Stimulated activated CD8-positive, alpha-beta memory T cell treated with anti-CD3 and anti-CD28 coated beads, Interleukin-4, amount 100 ng/mL, for 24 hours (primary cell): ENCODE measurements around the gene ODAPH.
"Not testable (repeated sequence)": the region's sequence is repeated elsewhere in the genome, so short reads cannot be mapped to it uniquely, and the experiment has no call there.

ENCODE experiments used
- DNase-seq: peaks from one replicate; pipeline ENCODE4 v3.0.0-alpha.2; 2020; ENCODE audit warnings: low read depth

Gene ODAPH, protein sequence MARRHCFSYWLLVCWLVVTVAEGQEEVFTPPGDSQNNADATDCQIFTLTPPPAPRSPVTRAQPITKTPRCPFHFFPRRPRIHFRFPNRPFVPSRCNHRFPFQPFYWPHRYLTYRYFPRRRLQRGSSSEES

DNA sequence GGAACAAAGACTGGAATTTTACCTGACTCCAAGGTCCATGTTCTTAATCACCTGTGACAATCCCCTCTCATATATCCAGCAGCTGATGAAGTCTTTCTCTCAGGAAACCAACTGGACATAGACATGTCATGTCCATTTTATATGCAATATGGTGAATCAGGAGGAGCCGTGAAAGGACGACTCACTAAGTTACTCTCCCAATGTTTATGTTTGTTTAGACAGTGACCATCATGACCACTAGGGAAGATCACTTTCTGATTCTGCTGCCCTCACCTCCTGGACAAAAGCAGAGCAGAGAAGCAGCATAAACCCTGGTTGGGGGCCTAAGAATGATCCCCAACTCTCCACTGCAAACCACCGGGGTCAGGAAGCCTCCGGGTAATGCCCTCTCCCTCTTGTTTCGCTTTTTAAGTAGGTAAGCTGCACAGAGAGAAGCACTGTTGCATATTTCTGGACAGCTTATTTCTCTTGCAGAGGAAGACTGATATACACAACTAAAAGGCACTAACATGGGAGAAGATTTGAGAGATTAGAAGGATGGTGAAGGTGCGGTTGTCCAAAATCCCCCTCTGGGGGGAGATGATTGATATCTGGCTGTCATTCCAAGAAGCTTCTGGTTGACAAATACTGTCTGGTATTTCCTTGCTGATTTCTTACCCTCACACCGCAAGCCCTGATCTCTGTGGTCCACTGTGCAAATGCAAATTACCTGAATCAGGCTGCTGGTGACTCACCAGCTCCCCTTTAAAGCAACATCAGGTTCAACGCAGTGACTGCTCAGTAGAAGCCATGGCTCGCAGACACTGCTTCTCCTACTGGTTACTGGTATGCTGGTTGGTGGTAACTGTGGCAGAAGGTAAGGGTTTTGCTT is at the start of gene ODAPH:
Gene ODAPH, plus strand, starts transcription at position 773 of the 871 bp plus-strand sequence. Its CDS starts 17 bp downstream, at position 790.
- peak; percentile 2 for DNase-seq

DNA sequence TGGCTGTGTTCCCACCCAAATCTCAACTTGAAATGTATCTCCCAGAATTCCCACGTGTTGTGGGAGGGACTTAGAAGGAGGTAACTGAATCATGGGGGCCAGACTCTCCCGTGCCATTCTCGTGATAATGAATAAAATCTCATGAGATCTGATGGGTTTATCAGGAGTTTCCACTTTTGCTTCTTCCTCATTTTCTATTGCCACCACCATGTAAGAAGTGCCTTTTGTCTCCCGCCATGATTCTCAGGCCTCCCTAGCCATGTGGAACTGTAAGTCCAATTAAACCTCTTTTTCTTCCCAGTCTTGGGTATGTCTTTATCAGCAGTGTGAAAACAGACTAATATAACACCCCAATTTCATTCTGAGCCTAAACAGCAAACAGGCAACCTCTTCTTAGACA is 46.3 kb upstream of the ODAPH start:
- DNase-seq: not testable (repeated sequence)

DNA sequence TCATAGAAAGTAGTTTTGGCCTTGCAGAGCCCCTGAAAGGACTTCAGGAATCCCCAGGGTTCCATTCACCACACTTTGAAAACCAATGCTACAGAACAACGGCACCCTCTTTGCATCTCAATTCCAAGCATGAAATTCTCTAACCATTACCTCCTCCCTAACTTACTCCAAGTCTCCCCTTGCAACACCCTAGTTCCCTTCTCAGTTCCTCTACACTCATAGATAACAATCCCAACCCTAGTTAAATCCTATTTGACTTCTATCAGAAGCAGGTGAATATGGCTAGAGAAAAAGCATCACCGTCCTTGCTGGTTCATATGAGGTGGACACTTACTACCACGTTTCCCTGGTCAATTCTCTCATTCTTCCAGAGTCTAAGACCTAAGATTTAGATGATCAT is 44.0 kb upstream of the ODAPH start:
- DNase-seq: no peak

DNA sequence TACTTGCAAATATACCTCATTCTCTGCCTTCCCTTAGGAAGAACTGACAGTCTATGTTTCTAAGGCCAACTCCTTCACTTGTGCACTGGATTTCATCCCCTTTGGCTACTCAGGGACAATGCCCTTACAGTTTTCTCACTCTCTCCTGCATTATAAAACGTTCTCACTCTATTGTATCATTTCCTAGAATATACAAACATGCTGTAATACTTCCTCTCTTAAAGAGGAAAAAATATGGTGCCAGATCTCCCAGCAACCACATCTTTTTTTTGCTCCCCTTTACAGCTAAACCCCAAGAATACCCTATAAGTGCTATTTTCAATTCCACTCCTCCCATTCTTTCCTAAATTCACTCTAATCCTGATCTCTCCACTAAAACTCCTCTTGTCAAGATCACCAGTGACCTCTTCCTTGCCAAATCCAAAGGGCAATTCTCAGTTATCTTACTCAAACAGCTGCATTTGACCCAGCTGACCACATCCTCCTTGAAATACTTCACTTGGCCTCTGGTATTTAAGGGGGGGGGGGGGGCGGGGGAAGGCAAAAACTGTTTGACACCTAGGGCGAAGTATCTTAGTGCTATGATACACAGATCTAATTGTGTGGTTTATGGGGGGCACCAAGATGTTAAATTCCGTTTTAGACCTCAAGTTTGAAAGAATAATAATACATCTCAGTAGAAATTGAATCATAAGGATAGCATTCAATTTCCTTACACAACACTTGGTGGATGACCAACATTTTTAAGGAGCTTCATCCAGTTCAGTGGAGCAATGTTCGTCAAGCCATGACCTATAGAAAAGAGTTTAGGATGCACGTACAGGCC is 43.3 kb upstream of the ODAPH start:
- no peak for DNase-seq

DNA sequence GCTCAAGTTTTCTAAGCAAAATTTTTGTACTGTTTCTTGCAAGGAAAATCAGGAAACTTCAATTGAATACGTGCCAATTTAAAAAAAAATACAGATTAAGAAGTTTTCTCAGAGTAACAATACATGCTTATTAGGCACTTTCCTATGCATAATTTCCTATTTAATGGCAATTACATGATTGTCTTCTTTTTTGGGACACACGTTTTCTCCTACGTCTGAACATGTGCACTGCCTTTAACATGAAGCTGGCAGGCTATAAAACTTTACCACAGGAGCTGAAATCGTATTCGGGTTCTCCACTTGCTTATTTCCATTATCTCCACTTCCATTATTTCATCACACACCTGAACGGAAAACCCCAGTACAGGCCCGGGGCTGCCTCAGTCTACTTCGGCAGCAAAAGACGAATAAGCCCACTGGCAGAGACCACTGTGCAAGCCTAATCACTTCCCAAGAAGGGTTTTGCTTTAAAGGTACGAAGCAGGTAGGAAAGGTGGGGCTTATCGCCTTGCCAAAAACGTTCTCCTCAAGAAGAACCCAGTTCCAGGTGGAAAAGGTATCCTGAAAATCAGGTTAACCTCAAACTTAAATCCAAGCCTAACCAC is 42.2 kb upstream of the ODAPH start:
- DNase-seq: peak; percentile 0

- DNase-seq: peak; percentile 89
Observed at GRCh38 chr4:75514131-75514948, 41.5 kb upstream of the ODAPH start, which contains the start of the genes RCHY1 and THAP6. TSS of gene RCHY1 (minus strand) at chr4:75514403. CDS start at chr4:75514286, 117 bp downstream. TSS of gene THAP6 (plus strand) at chr4:75514473. CDS start at chr4:75515453, 980 bp downstream.

DNA sequence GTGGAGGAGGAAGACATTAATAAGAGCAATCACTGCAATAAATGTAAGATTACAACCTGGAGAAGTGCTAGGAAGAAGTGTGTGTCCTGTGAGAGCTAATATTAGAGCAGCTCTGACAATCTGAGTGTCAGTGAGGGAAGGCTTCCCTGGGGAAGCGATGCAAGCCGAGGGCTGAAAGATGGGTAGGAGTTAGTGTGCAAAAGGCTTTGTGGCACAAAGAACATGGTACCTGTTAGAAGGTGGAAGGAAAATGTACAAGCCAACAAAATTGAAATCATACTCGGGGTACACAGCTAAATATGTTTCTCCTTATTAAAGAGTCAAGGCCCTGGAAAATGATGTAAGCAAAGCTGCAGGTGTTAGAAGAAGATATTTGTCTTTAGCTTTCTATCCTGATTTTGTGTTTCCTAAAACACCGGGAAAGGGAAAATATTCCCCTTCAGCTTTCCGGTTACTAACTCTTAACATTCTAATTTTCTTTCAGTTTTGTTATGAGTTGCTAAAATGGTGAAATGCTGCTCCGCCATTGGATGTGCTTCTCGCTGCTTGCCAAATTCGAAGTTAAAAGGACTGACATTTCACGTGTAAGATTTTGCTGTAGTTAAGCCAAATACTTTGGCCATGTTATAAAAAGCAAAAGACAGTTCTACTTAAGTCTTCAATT is 40.8 kb upstream of the ODAPH start:
- no peak for DNase-seq

GRCh38 chr4:75516144-75516543 is 39.7 kb upstream of the ODAPH start:
- no peak for DNase-seq

DNA sequence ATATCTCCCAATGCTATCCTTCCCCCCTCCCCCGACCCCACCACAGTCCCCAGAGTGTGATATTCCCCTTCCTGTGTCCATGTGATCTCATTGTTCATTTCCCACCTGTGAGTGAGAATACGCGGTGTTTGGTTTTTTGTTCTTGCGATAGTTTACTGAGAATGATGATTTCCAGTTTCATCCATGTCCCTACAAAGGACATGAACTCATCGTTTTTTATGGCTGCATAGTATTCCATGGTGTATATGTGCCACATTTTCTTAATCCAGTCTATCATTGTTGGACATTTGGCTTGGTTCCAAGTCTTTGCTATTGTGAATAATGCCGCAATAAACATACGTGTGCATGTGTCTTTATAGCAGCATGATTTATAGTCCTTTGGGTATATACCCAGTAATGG is 36.4 kb upstream of the ODAPH start:
- DNase-seq: not testable (repeated sequence)

DNA sequence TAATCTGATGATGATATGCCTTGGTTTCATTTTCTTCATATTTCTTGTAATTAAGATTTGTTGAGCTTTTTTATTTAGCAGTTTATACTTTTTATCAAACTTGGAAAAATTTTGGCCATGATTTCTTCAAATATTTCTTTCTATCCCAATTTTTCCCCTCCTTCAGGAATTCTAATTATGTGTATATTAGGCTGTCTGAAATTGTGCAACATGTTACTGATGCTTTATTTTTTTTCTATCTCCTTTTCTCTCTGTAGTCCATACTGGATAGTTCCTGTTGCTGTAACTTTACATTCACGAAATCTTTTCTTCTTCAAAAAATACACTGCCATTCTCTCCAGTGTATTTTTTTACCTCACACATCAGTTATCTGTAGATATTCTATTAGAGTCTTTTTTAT is 30.8 kb upstream of the ODAPH start:
- no peak for DNase-seq

DNA sequence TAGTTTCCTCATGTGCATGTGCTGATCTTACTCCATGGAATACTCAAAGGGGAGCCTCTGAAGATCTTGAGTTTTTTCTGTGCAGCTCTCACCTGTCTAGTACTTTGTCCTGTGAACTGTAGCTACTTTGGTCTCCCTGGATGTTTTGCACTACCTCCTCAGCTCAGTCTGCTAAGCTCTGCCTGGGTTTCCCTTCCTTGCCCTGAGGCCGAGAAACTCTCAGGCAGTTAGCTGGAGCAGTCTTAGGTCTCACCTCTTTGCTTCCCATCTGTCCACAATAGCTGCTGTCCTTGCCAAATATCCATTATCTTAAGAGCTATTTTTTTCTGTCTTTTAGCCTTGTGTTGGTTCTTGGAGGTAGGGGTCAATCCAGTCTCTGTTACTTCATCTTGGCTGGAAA is 30.0 kb upstream of the ODAPH start:
- DNase-seq: no peak

DNA sequence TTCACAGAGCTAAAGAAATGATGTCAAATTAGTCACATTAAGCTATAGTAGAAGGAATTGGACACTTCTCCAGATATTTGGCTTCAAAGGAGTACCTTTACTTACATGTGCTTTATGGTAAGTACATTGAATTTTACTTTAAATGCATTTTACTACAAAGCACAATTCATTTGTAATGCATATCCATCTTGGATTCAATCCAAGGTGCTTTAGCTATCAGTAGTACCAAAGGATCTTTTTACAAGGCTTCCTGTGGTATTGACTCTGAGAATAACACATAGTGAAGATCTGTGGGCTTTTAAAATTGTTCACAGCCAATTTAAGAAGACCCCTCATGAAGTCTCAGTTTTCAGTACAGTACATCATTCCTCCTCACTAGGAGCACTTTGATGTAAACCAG is 28.4 kb upstream of the ODAPH start:
- DNase-seq: no peak

GRCh38 chr4:75530556-75531322 is 25.1 kb upstream of the ODAPH start:
- no peak for DNase-seq

DNA sequence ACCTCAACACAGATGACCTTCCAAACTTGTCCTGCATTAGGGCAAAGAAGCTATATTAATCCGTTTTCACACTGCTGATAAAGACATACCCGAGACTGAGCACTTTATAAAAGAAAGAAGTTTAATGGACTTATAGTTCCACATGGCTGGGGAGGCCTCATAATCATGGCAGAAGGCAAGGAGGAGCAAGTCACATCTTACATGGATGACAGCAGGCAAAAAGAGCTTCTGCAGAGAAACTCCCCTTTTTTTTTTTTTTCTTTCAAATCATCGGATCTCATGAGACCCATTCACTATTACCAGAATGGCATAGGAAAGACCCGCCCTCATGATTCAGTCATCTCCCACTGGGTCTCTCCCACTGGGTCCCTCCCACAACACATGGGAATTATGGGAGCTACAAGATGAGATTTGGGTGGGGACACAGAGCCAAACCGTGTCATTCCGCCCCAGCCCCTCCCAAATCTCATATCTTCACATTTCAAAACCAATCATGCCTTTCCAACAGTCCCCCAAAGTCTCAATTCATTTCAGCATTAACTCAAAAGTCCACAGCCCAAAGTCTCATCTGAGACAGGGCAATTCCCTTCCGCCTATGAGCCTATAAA is 24.2 kb upstream of the ODAPH start:
- DNase-seq: not testable (repeated sequence)

GRCh38 chr4:75533339-75533887 is 22.5 kb upstream of the ODAPH start:
- DNase-seq: not testable (repeated sequence)

DNA sequence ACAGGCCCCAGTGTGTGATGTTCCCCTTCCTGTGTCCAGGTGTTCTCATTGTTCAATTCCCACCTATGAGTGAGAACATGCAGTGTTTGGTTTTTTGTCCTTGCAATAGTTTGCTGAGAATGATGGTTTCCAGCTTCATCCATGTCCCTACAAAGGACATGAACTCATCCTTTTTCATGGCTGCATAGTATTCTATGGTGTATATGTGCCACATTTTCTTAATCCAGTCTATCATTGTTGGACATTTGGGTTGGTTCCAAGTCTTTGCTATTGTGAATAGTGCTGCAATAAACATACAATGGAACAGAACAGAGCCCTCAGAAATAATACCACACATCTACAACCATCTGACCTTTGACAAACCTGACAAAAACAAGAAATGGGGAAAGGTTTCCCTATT is 21.9 kb upstream of the ODAPH start:
- DNase-seq: not testable (repeated sequence)

DNA sequence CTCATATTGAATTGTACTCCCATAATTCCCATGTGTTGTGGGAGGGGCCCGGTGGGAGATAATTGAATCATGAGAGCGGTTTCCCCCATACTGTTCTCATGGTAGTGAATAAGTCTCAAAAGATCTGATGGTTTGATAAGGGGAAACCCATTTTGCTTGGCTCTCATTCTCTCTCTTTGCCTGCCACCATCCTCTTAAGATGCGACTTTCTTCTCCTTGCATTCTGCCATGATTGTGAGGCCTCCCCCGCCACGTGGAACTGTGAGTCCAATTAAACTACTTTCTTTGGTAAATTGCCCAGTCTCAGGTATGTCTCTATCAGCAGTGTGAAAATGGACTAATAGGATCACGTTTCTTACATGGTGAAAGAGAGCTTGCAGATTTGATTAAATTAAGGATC is 18.6 kb upstream of the ODAPH start:
- DNase-seq: not testable (repeated sequence)

GRCh38 chr4:75542824-75543223 is 13.0 kb upstream of the ODAPH start:
- DNase-seq: no peak

- not testable (repeated sequence) for DNase-seq
Observed at GRCh38 chr4:75544220-75544619, 11.6 kb upstream of the ODAPH start.
